Measurements from ENCODE around the gene SLC16A11.

SLC16A11 gene

DNA sequence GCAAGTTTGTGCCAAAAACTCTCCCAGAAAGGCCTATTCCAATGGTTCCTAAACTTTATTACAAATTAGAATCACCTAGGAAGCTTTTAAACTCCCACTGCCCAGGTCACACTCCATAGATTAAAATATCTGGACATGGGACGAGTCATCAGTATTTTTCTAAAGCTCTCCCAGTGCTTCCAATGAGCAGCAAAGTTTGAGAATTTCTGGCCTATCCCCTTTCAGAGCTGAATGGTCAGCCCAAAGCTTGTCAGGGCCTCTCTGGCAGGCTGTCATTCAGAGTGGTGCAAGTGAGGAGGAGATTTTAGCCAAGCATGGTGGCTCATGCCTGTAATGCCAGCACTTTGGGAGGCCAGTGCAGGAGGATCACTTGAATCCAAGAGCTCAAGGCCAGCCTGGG lies 18.6 kb downstream of the SLC16A11 start:
- no peak for DNase-seq

DNA sequence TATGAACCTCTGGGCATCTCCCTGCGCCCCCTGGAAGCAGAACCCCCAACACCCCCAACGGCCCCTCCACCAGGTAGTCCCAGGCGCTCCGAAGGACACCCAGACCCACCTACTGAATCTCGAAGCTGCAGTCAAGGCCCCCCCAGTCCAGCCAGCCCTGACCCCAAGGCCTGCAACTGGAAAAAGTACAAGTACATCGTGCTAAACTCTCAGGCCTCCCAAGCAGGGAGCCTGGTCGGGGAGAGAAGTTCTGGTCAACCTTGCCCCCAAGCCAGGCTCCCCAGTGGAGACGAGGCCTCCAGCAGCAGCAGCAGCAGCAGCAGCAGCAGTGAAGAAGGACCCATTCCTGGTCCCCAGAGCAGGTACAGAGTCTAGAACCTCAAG lies 19.5 kb downstream of the SLC16A11 start:
- DNase-seq = no peak

DNA sequence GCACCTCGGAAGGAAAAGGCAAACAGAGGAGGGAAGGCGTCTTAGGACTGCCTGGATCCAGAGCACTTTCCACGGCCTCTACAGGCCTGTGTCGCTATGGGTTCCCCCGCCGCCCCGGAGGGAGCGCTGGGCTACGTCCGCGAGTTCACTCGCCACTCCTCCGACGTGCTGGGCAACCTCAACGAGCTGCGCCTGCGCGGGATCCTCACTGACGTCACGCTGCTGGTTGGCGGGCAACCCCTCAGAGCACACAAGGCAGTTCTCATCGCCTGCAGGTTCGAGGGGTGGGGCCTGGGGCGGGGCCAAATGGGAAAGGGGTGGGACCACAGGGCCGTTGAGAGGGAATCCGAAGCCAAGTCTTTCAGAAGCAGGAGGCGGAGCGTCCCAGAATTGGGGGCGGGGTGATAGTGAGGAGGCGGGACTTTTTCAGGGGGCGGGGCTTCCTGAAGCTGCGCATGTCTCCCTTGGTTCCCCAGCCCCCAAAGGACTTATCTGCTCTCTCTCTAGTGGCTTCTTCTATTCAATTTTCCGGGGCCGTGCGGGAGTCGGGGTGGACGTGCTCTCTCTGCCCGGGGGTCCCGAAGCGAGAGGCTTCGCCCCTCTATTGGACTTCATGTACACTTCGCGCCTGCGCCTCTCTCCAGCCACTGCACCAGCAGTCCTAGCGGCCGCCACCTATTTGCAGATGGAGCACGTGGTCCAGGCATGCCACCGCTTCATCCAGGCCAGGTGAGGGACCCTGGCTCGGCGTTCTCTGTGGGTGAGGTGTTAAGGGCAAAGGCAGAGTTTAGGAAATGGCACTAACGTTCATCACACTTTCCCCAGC lies 20.1 kb downstream of the SLC16A11 start:
- no peak for DNase-seq

DNA sequence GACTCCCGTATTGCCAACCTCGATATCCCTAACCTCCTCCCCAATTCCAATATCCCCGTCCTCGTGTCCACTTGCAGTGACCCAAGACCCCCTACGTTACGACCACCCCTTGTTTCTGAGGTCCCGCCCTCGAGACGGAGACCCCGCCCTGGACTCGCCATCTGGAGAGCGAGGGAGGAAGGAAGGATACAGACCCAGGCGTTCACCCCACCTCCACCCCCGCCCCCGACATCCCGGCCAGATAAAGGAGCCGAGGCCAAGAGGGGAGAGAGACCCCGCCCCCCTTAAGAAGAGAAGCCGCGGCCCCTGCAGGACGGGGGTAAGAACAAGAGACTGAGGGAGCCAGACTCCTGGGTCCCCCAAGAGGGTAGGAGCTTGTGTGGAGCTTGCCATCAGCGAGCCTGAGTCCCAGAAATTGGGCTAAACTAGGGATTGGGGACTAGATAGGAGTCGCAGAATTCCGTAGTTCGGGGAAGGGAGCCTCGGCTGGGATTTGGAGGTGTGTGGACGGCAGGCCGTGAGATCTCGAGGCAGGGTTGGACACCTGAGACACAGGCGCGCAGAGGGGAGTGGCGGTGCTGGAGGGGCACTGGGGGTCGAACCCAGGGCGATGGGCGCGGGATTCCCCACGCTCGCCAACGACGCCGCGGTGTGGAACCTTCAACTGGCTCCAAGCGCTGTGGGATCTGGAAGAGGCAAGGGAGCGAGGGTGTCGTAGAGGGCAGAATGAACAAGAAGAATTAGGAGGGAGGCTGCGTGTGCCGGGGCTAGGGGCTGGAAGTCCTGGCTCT lies 20.9 kb downstream of the SLC16A11 start, which contains the start of gene BCL6B:
Gene BCL6B, plus strand, starts transcription at position 270 of the 791 bp plus-strand sequence. CDS start 622 bp downstream, outside the sequence.
- DNase-seq = no peak

DNA sequence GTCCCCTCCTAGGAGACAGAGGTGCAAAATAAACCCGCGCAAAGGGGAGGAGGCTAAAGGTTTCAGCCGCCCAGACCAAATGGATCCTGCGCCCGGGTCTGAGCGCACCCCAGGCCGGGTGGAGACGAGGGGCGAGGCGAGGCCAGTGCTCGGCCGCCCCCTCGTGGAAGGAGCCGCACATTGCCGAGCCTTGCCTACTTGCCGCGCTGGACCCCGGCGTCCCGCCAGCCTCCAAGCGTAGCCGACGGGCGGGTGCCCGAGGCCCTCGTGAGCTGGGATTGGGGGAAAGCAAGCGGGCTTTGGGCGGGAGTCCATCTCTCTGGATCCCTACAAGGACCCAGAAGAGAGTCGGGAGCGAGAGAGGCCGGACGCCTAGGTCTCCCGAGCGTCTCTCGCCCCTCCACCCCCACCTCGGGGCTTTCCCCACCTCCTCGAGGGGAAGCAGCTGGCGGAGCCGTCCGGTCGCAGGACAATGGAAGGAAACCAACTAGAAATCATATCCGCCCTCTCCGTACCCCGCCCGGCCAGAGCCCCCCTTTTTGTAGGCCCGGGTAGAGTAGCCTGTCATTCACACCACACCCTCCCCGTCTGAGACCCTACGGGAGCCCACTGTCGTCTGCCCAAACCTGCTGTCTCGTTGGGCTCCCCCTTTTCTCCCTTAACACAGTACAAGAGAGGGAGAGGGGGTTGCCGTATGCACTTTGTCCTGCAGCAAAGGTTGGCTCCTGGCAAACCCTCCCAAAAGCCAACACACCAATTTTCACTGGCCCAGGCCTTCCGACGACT lies 21.7 kb downstream of the SLC16A11 start:
- DNase-seq = peak; percentile 12

DNA sequence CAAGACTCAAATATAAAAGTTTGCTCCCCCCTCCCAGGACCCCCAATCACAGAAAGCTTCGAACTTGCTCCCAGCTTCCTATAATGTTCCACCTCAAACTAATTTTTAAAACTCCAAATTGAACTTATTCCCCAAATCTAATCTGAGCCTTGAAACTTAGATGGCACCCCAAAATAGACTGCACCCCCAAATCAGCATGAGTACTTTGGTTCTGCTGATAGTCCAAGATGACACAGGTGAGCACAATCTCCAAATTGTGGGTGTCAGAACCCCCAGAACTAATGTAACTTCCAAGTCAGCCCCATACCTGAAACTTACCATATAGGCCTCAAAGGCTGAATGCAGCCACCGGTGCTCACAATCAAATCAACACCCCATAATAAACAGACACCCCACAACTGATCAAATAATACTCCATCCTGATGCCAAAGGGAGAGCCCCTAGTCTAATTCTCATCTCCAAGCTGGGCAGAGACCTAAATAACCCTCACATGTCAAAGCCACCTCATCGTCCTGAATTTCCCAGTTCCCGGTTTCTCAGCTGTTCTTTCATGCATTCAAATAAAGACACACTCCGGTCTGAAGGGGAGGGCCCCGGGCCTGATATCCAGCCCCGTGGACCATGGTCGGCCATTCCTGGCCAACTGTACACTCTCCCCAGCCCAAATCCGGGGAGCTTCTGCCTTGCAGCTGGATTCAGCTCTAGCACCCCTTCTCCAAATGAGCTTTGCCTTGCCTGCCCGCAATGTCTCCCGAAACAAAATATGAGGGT lies 22.8 kb downstream of the SLC16A11 start:
- no peak for DNase-seq

DNA sequence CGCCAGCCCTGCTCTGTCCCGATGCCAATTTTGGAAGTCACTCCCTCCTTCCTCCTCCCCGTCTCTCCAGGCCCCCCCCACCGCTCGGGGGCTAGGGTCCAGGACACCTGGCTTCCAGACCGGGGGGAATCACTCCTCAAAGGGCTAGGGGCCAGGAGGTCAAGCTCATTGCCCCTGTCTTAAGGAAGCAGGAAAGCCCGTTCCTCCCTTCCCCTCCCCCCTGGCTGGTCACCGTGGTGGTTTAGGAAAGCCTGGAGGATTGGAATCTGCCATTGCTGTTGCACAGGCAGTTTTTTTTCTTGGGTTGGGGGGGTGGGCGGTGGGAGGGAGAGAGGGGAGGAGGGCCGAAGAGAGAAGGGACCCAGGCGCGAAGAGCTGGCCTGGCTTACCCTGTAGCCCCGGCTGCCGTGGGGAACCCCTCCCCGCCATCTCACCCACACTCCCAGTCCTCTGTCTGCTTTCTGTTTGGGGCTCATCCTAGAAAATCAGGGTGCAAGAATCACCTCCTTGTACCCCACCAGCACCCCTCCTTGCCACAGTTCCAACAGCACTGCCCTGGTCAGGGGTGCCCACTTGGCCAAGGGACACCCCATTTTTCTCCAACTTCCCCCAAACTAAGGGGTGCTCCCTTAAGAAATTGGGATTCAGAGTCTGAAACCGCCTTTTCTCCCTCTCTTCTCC lies 23.9 kb downstream of the SLC16A11 start:
- no peak for DNase-seq

DNA sequence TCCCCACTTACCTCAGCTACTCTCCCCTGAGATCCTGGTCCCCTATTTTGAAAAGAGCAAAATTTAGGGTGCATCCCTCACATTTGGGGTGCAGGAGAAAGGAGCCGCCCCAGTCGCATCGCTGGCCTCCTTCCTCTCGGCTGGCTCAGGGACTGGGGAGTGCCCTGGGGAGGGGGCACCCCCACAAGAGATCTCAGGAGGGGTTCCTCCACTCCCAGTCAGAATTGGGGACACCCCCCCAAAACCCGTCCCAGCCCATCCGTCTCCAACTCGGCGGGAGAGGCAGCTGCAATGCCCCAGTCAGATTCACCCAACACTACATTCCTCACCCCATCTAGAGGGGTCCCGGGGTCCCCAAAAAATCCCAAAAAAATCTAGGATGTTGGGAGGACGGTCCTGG lies 24.5 kb downstream of the SLC16A11 start:
- no peak for DNase-seq

DNA sequence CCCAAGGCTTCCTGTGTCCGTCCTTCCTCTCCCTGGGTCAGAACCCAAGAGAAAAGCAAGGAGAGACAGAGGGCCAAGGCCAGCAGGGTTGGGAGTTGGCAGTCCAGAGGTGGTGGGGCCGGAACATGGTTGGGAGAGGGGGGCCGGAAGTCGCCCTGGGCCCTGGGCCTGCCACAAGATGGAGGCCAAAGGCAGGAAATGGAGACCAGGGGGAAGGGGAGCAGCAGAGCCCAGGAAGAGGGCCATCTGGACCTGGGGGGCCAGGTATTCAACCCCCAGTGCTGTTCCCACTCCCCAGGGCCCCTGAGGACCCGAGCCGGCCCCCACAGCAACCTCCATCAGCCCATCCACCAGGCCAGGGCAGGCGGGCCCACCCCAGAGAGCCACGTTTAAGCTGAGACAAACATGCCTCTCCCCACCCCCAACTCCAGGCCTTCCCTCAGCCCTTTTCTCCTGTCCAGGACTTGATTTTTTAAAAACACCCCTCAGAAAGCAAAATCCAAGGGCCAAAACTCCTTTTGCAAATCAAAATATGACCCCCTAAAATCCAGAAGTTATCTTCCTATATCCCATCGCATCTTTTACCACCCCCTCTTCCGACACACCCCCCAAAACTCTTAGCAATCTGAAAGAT lies 25.4 kb downstream of the SLC16A11 start:
- DNase-seq = no peak

DNA sequence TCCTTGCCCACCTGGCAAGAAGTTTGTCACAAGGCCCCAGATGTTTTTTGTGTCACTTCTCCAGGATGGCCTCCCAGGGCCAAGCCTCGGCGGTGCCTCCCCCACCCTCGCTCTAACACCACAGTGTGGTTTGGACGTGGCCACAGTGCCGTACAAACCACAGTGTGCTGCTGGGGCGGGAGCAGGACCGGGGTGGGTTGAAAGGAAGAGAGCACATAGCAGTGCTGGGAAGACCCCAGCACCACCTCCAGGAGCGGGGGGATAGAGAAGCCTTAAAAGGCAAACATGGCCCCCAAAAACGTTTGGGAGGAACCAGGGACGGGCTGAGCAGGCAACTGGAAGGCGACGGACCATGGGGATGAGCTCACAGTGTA lies 26.1 kb downstream of the SLC16A11 start:
- no peak for DNase-seq

DNA sequence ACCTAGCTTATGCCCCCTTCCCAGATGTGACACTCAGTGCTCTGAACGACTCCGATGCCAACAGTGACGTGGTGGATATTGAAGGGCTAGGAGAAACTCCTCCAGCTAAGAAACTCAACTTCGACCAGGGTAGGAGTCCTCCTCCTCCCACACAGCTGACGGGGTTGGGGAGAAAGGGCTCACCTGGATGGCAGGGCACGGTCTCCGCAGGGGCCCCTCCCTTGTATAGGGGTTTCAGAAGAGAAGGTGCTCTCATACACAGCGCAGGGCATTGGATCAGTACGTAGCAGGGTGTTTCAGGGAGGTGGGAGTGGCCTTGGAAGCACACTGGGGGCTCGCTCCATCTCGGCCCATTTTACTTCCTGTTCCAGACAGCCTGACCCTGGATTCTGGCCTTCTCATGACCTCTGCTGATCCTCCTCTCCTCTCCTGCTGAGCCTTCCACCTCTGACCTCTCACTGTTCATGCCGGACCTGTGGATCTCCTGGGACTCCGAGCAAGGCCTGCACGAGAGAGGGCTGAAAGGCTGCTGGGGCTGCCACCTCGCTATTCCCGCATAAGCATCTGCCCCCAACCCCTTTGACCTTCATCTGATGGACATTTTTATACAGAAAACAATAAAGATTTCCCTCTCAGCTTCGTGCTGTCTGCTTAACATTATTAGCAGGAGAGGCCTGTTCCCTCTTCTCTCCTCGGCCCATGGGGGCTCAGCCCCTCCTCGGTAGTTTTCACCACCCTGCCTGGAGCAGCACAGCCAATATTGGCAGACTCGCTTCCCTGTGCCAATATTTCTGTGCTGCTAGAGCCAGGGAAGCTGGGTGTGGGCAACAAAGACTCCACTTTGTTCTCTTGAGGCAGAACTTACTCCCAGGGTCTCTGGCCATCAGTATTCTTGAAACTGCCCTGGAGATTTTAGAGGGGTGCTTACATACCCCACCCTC lies 26.7 kb downstream of the SLC16A11 start:
- no peak for DNase-seq

DNA sequence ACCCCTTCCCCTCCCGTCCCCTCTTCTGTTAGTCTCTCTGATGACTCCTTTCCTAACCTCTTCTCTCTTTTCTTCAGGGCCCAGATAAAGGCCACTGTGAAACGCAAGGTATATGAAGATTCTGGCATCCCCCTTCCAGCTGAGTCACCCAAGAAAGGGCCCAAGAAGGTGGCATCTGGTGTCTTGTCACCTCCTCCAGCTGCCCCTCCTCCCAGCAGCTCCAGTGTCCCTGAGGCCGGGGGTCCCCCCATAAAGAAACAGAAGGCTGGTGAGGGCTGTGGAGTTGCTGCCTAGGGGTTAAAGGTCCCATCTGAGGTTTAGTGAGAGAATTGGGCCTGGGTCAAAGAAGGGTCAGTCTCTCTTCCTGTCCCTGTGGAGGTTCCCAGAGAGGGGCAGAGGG lies 27.5 kb downstream of the SLC16A11 start:
- no peak for DNase-seq

DNA sequence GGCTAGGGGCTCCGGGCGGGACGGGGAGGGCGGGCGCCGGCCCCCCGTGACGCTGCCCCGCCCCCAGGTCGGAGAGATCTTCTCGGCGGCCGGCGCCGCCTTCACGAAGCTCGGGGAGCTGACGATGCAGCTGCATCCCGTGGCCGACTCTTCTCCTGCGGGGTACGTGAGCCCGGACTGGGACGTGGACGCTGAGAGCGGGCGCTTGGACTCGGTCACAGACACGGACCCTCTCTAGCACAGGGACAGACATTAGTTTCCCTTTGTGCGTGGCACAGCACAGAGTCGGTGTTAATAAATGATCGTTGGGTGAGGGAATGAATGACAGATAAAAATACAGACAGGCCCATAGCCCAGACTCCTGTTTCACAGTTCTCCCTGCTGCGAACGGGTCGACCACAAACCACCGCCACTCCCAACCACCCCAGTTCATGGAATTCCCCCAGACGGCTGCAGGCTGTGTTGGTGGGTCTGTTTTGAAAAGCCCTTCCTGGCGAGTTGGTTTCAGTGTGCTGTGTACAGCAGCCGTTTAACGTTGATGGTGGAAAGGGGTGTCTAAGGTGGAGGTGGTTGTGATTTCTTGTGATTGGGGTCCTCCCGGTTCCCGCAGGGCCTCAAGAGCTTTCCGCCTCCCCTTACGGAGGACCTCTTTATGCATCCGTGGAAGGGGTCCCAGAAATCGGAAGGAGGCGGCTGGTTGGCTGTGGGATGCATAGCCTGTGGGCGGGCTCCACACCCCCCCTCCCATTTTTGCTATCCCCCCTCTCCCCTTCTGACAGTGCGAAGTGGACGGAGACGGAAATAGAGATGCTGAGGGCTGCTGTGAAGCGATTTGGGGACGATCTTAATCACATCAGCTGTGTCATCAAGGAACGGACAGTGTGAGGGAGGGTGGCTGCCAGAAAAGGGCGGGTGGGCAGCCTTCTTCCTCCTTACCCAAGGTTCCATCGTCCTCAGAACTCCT lies 28.6 kb downstream of the SLC16A11 start:
- DNase-seq = peak; percentile 32

DNA sequence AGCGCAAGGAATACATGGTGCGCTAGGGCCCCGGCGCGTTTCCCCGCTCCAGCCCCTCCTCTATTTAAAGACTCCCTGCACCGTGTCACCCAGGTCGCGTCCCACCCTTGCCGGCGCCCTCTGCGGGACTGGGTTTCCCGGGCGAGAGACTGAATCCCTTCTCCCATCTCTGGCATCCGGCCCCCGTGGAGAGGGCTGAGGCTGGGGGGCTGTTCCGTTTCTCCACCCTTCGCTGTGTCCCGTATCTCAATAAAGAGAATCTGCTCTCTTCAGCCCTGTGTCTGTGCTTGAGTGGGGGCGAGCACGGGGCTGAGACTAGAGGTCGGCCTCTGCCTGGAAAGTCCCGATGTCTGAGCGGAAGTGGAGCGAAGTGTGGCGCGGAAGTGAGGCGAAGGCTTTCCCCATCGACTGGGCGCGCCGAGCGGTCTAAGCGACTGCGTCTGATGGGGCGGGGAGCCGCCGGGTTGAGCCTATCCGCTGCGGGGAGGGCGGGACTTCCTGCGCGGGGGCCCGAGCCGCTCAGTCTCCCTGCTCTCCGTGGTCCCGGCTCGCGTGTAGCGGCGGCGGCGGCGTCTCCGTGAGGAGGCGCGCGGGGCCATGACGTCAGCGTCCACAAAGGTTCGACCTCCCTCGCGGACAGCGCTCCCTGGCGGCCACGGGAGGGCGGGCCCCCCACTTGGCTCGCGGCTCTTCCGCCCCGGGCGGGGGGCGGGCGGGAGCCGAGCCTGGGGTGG lies 29.5 kb downstream of the SLC16A11 start:
- peak; percentile 88 for DNase-seq

DNA sequence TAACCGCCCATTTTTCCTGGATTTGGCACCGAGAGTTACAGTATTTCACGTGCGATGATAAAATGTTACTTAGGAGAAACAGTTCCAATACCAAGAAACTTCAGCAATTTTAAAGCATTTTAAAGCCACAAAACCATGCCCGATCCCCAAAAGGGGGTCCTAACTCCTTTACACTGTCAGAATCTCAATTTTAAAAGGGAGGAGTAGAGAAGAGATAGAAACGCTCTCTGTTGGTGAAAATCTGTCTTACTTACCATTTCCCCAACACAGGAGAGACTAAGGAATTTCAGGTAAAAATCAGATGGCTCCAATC lies 32.0 kb downstream of the SLC16A11 start:
- no peak for DNase-seq

DNA sequence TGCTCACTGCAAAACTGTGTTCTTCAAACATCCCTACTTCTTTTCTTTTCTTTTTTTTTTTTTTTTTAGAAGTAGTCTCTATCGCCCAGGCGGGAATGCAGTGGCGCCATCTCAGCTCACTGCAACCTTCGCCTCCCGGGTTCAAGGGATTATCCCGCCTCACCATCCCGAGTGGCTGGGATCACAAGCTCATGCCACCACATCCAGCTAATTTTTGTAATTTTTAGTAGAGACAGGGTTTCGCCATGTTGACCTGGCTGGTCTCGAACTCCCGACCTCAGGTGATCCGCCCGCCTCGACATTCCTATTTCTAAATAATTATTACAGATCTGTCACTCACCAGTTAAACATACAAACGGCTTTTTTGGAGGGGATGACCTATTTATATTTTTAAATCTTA lies 32.5 kb downstream of the SLC16A11 start:
- DNase-seq = no peak

DNA sequence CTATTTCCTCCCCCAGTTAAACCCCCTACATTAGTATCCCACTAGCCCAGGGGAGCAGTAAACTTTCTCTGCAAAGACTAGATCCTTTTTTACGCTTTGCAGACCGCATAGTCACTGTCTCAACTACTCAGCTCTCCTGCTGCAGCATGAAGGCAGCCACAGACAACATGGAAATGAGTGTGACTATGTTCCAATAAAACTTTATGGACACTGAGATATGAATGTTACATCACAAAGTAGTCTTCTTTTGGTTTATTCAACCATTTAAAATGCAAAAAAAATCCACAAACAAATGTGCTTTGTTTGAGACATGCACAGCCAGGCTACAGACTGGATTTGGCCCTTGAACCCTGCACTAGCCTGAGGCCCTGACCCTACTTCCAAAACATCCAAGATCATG lies 33.4 kb downstream of the SLC16A11 start:
- DNase-seq = no peak

DNA sequence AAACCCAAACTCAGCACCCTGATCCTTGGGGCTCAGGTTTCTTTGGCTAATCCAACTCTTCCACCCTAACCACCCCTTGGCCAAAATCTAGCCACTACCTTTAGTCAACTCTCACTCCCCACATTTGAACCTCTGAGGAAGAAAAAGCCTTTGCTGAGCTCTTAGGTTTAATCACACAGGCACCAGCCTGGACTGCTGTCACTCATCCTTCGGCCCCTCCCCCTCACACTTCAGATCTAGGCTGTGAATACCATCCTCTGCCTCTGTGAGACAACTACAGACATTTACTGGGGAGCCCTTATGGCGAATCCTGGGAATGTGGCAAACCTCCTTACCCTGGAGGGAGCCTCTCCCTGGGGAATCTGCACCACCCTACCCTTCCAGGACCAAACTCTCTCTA lies 36.7 kb downstream of the SLC16A11 start:
- DNase-seq = no peak

DNA sequence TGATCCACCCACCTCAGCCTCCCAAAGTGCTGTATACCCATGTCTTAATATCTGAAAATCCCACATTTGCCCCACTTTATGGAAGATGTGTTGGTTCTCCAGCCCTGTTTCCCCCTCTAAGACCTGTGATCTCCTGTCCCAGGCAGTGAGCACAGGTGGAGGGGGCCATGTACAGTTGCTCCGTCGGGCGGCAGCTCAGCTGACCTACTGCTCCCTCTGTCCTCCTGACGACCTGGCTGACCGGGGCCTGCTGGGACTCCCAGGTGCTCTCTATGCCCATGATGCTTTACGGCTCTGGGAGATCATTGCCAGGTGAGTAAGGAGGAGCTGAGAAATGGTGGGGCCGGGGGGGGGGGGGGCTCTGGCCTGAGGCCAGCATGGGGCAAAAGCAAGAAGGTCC lies 38.2 kb downstream of the SLC16A11 start:
- DNase-seq = no peak

Measured in NK-92 treated with Interleukin-12 subunit alpha and Interleukin-12 subunit beta, amount 100 ng/mL, for 24 hours (cell line).